Lower leg skin (tissue), 3 donors: ENCODE results near the gene NCAM1.

Source experiments
- POLR2A ChIP-seq, 2 donors: fragments of 450-650 bp; IDR thresholded peaks; one replicate each; pipeline ENCODE4 v1.6.1; 2016 to 2017; ENCODE audit warnings: antibody characterized with exemption in 2 of 2, mild to moderate bottlenecking in 1 of 2, moderate library complexity in 1 of 2
- TF ChIP-seq, protein P1 (sequence below), 3 donors: fragments of 450-650 bp; IDR thresholded peaks; one replicate each; pipeline ENCODE4 v1.5.1; 2016; ENCODE audit warnings: antibody characterized with exemption in 3 of 3, mild to moderate bottlenecking in 3 of 3, moderate library complexity in 2 of 3

DNA sequence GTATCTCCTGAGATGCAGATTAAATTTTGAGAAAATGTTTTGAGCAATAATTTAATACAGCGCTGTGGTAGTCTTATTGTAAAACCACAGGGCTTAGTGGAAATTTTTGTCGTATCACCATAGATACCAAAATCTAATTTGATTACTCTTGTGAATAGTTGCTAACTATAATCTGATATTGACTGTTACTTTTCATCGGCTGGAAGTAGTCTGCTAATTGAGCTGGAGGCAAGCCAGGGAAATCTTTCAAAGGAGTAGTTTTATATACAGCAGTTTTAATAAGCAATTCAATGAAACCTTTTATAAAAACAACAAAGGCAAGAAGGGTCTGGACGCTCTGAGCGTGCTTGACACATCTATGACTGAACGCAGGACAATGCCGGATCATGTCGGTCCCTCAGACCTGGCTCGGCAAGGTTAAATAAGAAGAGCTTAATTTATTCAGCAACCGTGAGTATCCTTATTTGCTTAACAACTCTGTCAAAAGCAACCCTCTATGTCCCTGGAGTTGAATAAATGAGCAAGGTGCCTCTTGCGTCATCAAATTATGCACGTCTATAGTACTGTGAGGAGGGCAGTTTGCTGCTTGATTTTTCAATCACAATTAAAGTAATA lies 121.2 kb downstream of the NCAM1 start:
- no peak for TF ChIP-seq POLR2A (IDR thresholded peaks at IDR 0.05)
- TF ChIP-seq, protein P1, sequence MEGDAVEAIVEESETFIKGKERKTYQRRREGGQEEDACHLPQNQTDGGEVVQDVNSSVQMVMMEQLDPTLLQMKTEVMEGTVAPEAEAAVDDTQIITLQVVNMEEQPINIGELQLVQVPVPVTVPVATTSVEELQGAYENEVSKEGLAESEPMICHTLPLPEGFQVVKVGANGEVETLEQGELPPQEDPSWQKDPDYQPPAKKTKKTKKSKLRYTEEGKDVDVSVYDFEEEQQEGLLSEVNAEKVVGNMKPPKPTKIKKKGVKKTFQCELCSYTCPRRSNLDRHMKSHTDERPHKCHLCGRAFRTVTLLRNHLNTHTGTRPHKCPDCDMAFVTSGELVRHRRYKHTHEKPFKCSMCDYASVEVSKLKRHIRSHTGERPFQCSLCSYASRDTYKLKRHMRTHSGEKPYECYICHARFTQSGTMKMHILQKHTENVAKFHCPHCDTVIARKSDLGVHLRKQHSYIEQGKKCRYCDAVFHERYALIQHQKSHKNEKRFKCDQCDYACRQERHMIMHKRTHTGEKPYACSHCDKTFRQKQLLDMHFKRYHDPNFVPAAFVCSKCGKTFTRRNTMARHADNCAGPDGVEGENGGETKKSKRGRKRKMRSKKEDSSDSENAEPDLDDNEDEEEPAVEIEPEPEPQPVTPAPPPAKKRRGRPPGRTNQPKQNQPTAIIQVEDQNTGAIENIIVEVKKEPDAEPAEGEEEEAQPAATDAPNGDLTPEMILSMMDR (IDR thresholded peaks at IDR 0.05): no peak
